ENCODE measurements around the gene LCP1.

The LCP1 gene

DNA sequence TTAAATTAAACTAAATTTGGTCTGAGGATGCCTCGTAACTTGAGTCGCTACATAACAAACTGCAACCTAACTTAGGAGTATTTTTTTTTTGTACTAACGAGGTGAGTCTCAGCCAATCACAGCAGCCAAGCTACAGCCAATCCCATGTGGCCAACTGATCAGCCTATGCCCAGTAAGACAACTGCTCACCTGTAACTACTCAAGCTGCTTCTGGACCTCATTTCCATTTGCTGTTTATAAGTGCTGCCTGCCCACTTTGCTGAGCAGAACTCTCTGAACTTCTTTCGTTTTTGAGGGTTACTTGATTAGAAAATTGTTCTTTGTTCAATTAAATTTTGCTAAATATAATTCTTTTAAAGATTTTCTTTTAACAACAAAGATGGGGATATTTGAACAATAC lies 81.0 kb downstream of the LCP1 start:
- Histone ChIP-seq H3K36me3 (ENCODE audit: insufficient read depth, low read length) (no peaks in the 10 kb centered on the region), H3K27me3 (ENCODE audit: insufficient read depth, low read length) (no peaks in the 10 kb centered on the region), H3K4me3 (ENCODE audit: low read depth, low read length) (no peak overlapping the region), H3K79me2 (ENCODE audit: control insufficient read depth, insufficient read depth, low read length, unreplicated experiment) (no peaks in the 10 kb centered on the region), H2AFZ (ENCODE audit: low read length, unreplicated experiment) (no peak overlapping the region), H3K27ac (ENCODE audit: low read depth, low read length) (no peak overlapping the region), H3K4me1 (ENCODE audit: control insufficient read depth, insufficient read depth, low read length, unreplicated experiment) (no peaks in the 10 kb centered on the region)

DNA sequence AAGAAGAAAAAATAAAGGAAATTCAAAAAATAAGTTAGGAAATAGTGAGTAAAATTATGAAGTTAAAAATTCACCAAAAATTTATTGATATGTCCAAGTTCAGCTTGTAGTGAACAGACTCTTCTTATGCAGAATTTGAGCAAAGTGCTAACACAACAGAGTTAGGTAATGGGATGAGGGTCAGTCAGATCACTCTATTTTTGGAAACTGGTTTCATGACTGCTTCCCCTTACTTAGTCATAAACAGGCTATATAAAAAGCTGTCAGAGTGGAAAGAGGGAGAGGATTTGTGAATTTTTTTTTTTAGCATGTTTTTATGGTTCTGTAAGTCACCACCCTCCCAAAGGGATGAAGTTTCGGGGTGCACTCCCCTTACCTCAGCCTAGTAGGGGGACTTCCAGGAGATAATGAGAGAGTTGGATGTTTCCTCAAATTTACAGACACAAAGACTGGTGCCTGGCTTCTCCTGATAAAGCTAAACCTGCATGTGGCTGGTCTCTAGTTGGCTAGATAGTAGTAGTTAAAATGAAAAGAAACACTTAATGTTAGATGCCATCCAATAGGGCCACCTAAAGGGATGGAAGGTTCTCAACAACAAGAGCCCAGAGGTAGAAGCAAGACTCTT lies 81.7 kb downstream of the LCP1 start:
- no peaks in the 10 kb centered on the region for H3K79me2 ChIP-seq (ENCODE audit: control insufficient read depth, insufficient read depth, low read length, unreplicated experiment)
- no peaks in the 10 kb centered on the region for H3K36me3 ChIP-seq (ENCODE audit: insufficient read depth, low read length)
- H3K27ac ChIP-seq (ENCODE audit: low read depth, low read length) = no peak overlapping the region
- no peaks in the 10 kb centered on the region for H3K4me1 ChIP-seq (ENCODE audit: control insufficient read depth, insufficient read depth, low read length, unreplicated experiment)
- no peak overlapping the region for H2AFZ ChIP-seq (ENCODE audit: low read length, unreplicated experiment)
- H3K27me3 ChIP-seq (ENCODE audit: insufficient read depth, low read length) = no peaks in the 10 kb centered on the region
- no peak overlapping the region for H3K4me3 ChIP-seq (ENCODE audit: low read depth, low read length)

DNA sequence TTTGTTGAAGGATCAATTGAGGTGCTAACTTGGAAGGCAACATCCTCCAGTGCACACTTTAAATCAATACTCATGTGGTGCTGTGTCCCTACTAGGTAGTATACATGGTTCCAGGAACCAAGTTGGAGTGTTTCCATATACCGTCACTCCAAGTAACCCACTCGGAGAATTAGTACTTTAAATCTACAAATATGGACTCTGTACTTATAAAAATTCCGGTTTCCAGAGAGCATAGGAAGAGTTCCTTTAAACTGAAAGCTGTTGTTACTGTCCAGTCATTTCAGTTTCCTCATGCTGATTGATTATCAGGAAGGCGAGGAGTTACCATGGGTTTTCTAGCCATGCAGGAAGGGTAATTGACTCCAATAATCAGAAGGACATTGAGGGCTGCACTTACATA lies 84.3 kb downstream of the LCP1 start:
- Histone ChIP-seq H3K27me3 (ENCODE audit: insufficient read depth, low read length) (peaks cover 12% of the 10 kb centered on the region; the same call in 1 of the 2 replicates), H3K4me3 (ENCODE audit: low read depth, low read length) (no peak overlapping the region), H3K79me2 (ENCODE audit: control insufficient read depth, insufficient read depth, low read length, unreplicated experiment) (no peaks in the 10 kb centered on the region), H2AFZ (ENCODE audit: low read length, unreplicated experiment) (no peak overlapping the region), H3K27ac (ENCODE audit: low read depth, low read length) (no peak overlapping the region), H3K36me3 (ENCODE audit: insufficient read depth, low read length) (no peaks in the 10 kb centered on the region), H3K4me1 (ENCODE audit: control insufficient read depth, insufficient read depth, low read length, unreplicated experiment) (no peaks in the 10 kb centered on the region)

DNA sequence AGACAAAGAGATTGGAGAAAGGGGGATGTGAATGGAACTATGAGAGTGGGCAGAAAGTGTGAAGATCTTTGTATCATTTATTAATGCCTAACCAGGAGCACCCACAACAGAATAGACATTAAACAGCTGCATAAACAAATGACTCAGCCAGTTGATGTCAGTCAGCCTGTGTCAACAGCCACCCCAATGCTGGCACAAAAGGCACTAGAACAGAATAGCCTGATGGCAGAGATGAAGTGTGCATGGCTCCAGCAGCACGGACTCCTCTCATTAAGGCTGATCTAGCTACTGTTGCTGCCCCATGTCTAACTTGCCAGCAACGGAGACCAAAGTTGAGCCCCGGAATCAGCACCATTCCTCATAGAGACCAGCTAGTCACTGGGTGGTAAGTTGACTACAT lies 85.0 kb downstream of the LCP1 start:
- H3K36me3 ChIP-seq (ENCODE audit: insufficient read depth, low read length) = no peaks in the 10 kb centered on the region
- H3K79me2 ChIP-seq (ENCODE audit: control insufficient read depth, insufficient read depth, low read length, unreplicated experiment) = no peaks in the 10 kb centered on the region
- no peak overlapping the region for H3K27ac ChIP-seq (ENCODE audit: low read depth, low read length)
- peaks cover 18% of the 10 kb centered on the region for H3K27me3 ChIP-seq (ENCODE audit: insufficient read depth, low read length)
- no peak overlapping the region for H3K4me3 ChIP-seq (ENCODE audit: low read depth, low read length)
- no peak overlapping the region for H2AFZ ChIP-seq (ENCODE audit: low read length, unreplicated experiment)
- H3K4me1 ChIP-seq (ENCODE audit: control insufficient read depth, insufficient read depth, low read length, unreplicated experiment) = no peaks in the 10 kb centered on the region

DNA sequence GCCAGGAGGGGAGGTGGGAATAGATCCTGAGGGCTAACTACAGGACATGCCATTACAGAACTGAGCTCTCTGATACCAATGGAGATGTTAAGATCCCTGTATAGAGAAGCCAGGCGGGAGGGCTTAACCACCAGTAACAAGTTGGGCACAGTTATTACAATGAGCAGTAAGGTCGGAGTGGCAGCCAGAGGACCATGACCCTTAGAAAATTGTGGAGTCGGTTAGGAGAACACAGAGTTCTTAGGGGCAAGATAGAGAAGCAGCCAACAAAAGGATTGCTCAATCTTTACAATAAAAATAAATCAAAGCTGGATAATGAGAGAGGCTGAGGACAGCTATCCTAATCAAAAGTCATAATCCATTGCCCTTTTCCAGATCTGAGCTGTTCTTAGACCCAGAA lies 87.5 kb downstream of the LCP1 start:
- Histone ChIP-seq H3K79me2 (ENCODE audit: control insufficient read depth, insufficient read depth, low read length, unreplicated experiment) (no peaks in the 10 kb centered on the region), H3K36me3 (ENCODE audit: insufficient read depth, low read length) (no peaks in the 10 kb centered on the region), H3K27ac (ENCODE audit: low read depth, low read length) (no peak overlapping the region), H3K4me3 (ENCODE audit: low read depth, low read length) (no peak overlapping the region), H3K27me3 (ENCODE audit: insufficient read depth, low read length) (peaks cover 23% of the 10 kb centered on the region), H2AFZ (ENCODE audit: low read length, unreplicated experiment) (no peak overlapping the region), H3K4me1 (ENCODE audit: control insufficient read depth, insufficient read depth, low read length, unreplicated experiment) (no peaks in the 10 kb centered on the region)

DNA sequence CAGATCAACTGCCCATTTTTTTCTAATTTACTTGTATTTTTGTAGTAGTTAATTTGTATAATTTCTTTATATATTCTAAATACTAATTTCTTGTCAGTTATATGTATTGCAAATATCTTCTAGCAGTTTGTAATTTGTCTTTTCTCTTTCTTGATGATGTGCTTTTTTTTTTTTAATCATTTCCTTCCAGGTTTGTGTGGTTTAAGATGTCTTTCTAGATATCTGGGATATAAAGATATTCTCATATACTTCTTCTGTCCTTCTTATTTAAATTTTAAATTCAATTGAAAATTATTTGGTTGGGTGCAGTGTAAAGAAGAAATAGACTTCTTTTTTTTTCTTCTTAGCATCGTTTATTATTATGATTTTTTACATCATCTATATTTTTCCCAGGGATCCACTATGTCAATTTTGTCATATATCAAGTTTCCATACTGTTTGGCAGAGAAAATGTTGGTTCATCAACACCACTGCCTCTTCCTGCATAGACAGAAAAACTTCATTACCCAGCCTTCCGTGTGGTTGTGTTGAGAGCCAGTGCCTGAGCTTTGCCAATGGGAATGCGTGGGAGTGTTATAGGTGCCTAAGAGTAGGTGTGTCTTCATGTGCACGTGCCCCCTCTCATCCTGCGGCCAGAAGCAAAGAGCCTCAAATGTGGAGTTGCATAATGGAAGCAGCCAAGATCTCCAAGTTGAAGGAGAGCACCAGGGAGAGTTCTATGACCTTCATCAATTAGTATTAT lies 93.0 kb downstream of the LCP1 start:
- no peaks in the 10 kb centered on the region for H3K36me3 ChIP-seq (ENCODE audit: insufficient read depth, low read length)
- H3K27ac ChIP-seq (ENCODE audit: low read depth, low read length) = no peak overlapping the region
- no peak overlapping the region for H3K4me3 ChIP-seq (ENCODE audit: low read depth, low read length)
- no peaks in the 10 kb centered on the region for H3K79me2 ChIP-seq (ENCODE audit: control insufficient read depth, insufficient read depth, low read length, unreplicated experiment)
- H3K4me1 ChIP-seq (ENCODE audit: control insufficient read depth, insufficient read depth, low read length, unreplicated experiment) = no peaks in the 10 kb centered on the region
- no peak overlapping the region for H2AFZ ChIP-seq (ENCODE audit: low read length, unreplicated experiment)
- peaks cover 18% of the 10 kb centered on the region for H3K27me3 ChIP-seq (ENCODE audit: insufficient read depth, low read length)

DNA sequence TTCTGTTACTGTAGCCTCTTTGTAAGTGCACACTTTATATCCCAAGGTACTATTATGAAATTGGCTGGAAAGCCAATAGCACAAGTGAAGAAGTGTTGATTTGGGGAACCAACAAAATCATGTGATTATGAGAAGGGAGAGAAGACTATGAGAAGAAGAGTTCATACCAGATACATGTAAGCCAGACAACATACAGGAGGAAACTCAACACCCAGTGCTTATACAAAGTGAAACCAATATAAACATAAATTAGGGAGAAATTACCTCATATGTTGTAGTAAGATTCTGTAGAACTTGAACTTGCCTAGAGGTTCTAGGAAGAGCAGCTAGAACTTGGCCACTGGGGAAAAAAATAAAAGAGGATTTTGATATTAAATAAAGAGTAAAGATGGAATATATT lies 94.5 kb downstream of the LCP1 start:
- H3K4me1 ChIP-seq (ENCODE audit: control insufficient read depth, insufficient read depth, low read length, unreplicated experiment) = no peaks in the 10 kb centered on the region
- no peaks in the 10 kb centered on the region for H3K36me3 ChIP-seq (ENCODE audit: insufficient read depth, low read length)
- peaks cover 9% of the 10 kb centered on the region for H3K27me3 ChIP-seq (ENCODE audit: insufficient read depth, low read length)
- no peak overlapping the region for H3K4me3 ChIP-seq (ENCODE audit: low read depth, low read length)
- H2AFZ ChIP-seq (ENCODE audit: low read length, unreplicated experiment) = no peak overlapping the region
- no peaks in the 10 kb centered on the region for H3K79me2 ChIP-seq (ENCODE audit: control insufficient read depth, insufficient read depth, low read length, unreplicated experiment)
- no peak overlapping the region for H3K27ac ChIP-seq (ENCODE audit: low read depth, low read length)

DNA sequence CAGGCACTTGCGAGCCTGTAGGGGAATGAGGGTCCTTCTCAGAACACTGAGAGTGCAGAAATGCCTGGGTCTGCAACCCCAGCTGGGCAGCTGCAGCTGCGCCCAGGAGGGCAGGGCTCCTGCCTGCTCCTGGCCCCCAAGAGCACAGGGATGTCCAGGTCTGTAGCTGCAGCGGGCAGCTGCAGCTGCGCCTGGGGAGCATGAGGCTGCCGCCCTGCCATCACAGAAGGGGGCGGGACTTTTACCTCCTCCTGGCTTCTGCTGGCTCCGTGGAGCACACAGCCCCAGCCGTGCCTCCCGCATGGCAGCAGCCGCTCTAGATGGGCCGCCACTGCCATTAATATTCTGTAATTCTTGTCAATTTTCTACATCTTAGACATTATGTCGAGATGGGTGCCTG lies 95.0 kb downstream of the LCP1 start:
- H2AFZ ChIP-seq (ENCODE audit: low read length, unreplicated experiment) = no peak overlapping the region
- H3K36me3 ChIP-seq (ENCODE audit: insufficient read depth, low read length) = no peaks in the 10 kb centered on the region
- H3K4me1 ChIP-seq (ENCODE audit: control insufficient read depth, insufficient read depth, low read length, unreplicated experiment) = no peaks in the 10 kb centered on the region
- H3K4me3 ChIP-seq (ENCODE audit: low read depth, low read length) = no peak overlapping the region
- H3K79me2 ChIP-seq (ENCODE audit: control insufficient read depth, insufficient read depth, low read length, unreplicated experiment) = no peaks in the 10 kb centered on the region
- H3K27ac ChIP-seq (ENCODE audit: low read depth, low read length) = no peak overlapping the region
- H3K27me3 ChIP-seq (ENCODE audit: insufficient read depth, low read length) = peaks cover 5% of the 10 kb centered on the region; the same call in 1 of the 2 replicates

DNA sequence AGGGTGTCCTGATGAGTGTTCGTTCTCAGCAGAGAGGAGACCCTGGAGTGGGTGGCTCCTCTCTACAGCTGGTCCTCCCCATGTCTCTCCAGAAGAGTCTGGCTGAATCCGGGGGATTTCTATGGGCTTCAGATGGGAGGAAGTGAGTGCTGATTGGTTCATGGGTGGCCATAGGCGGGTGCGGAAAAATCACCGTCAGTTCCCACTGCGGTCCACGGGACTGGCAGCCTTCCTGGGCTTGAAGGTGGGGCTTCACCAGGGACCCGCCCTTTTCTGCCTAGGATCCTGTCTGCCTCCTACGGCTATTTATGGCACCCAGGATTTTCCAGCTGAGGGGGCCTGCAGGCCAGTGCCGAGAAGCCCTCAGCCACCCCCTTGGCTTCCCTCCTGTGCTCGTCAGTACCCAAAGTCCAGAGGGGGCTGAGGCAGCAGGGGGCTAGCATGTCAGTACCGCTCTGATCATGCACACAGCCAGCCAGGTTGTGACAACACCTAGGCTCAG lies 95.5 kb downstream of the LCP1 start:
- peaks cover 4% of the 10 kb centered on the region; the same call in 1 of the 2 replicates for H3K27me3 ChIP-seq (ENCODE audit: insufficient read depth, low read length)
- H3K4me1 ChIP-seq (ENCODE audit: control insufficient read depth, insufficient read depth, low read length, unreplicated experiment) = no peaks in the 10 kb centered on the region
- no peaks in the 10 kb centered on the region for H3K79me2 ChIP-seq (ENCODE audit: control insufficient read depth, insufficient read depth, low read length, unreplicated experiment)
- no peak overlapping the region for H2AFZ ChIP-seq (ENCODE audit: low read length, unreplicated experiment)
- no peak overlapping the region for H3K4me3 ChIP-seq (ENCODE audit: low read depth, low read length)
- no peaks in the 10 kb centered on the region for H3K36me3 ChIP-seq (ENCODE audit: insufficient read depth, low read length)
- no peak overlapping the region for H3K27ac ChIP-seq (ENCODE audit: low read depth, low read length)

DNA sequence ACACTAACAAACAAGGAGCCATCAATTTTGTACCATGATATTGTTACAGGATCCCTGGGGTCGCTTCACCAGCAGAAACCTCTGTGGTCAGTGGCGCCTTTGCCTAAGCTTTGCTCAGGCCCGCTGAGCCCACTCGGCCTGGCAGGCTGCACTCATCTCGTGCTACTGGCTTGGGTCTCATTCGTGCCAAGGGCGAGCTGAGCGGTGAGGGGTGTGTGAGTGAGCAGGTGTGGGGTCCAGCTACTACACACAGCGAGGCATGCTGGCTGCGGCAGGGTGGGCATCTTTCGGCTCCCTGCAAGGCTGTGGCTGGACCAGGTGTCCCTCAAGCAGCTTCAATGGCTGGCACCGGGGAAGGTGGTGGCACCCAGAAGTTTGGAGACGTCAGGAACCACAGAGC lies 96.2 kb downstream of the LCP1 start:
- no peak overlapping the region for H2AFZ ChIP-seq (ENCODE audit: low read length, unreplicated experiment)
- H3K79me2 ChIP-seq (ENCODE audit: control insufficient read depth, insufficient read depth, low read length, unreplicated experiment) = no peaks in the 10 kb centered on the region
- no peak overlapping the region for H3K27ac ChIP-seq (ENCODE audit: low read depth, low read length)
- no peak overlapping the region for H3K4me3 ChIP-seq (ENCODE audit: low read depth, low read length)
- H3K4me1 ChIP-seq (ENCODE audit: control insufficient read depth, insufficient read depth, low read length, unreplicated experiment) = no peaks in the 10 kb centered on the region
- H3K36me3 ChIP-seq (ENCODE audit: insufficient read depth, low read length) = no peaks in the 10 kb centered on the region
- H3K27me3 ChIP-seq (ENCODE audit: insufficient read depth, low read length) = no peaks in the 10 kb centered on the region; the same call in 1 of the 2 replicates

DNA sequence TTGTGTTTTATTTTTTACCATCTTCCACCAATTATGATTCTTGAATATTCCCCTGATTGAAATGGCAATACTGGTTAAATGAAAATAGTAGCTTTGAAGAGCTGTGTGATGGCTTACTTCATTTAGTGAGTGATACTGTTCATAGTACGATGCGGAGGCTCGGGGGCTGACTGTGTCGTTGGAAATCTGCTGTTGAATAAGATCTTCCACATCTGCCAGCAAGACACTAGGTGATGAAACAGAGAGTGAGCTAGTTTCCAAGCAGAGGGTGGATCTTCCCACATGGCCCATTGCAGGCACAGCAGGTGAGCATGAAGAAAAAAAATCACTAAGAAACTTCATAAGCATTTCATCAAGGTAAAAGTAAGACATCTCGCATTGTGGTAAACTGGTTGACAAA lies 99.7 kb downstream of the LCP1 start:
- H3K27ac ChIP-seq (ENCODE audit: low read depth, low read length) = no peak overlapping the region
- H3K27me3 ChIP-seq (ENCODE audit: insufficient read depth, low read length) = no peaks in the 10 kb centered on the region
- no peaks in the 10 kb centered on the region for H3K4me1 ChIP-seq (ENCODE audit: control insufficient read depth, insufficient read depth, low read length, unreplicated experiment)
- no peak overlapping the region for H3K4me3 ChIP-seq (ENCODE audit: low read depth, low read length)
- no peaks in the 10 kb centered on the region for H3K36me3 ChIP-seq (ENCODE audit: insufficient read depth, low read length)
- H3K79me2 ChIP-seq (ENCODE audit: control insufficient read depth, insufficient read depth, low read length, unreplicated experiment) = no peaks in the 10 kb centered on the region
- no peak overlapping the region for H2AFZ ChIP-seq (ENCODE audit: low read length, unreplicated experiment)

Data from ACC112 (cell line).